Rectal smooth muscle tissue (tissue), 1 donor: ENCODE data around the gene DCAF12.
"Not testable (repeated sequence)": the region's sequence is repeated elsewhere in the genome, so short reads cannot be mapped to it uniquely, and the experiment has no call there.

Experiments used
- H3K27ac ChIP-seq: one replicate; pipeline ENCODE4 v1.7.0; 2013; ENCODE audit warnings: low read depth, low read length, inconsistent platforms
- H3K27me3 ChIP-seq: one replicate; pipeline ENCODE4 v1.7.0; 2013; ENCODE audit warnings: low read length; ENCODE audit not compliant: control insufficient read depth, insufficient read depth
- H3K36me3 ChIP-seq: one replicate; pipeline ENCODE4 v1.7.0; 2013; ENCODE audit warnings: low read length; ENCODE audit not compliant: control insufficient read depth, insufficient read depth
- H3K4me1 ChIP-seq: one replicate; pipeline ENCODE4 v1.7.0; 2013; ENCODE audit warnings: low read length; ENCODE audit not compliant: control insufficient read depth, insufficient read depth
- H3K4me3 ChIP-seq: one replicate; pipeline ENCODE4 v1.7.0; 2013; ENCODE audit warnings: low read length
- H3K9ac ChIP-seq: one replicate; pipeline ENCODE4 v1.7.0; 2013; ENCODE audit warnings: low read length

DCAF12 gene

GRCh38 chr9:34047864-34048726 is 78.4 kb downstream of the DCAF12 start:
- H3K9ac ChIP-seq = peak overlapping the region; percentile 26
- peaks cover 10% of the 10 kb centered on the region for H3K4me1 ChIP-seq
- H3K27me3 ChIP-seq = no peaks in the 10 kb centered on the region
- H3K36me3 ChIP-seq = no peaks in the 10 kb centered on the region
- peak overlapping the region; percentile 78 for H3K4me3 ChIP-seq
- peak overlapping the region; percentile 95 for H3K27ac ChIP-seq

- H3K27ac ChIP-seq = no peak overlapping the region
- H3K36me3 ChIP-seq = no peaks in the 10 kb centered on the region
- H3K9ac ChIP-seq = no peak overlapping the region
- peaks cover 10% of the 10 kb centered on the region for H3K4me1 ChIP-seq
- H3K4me3 ChIP-seq = peak overlapping the region; percentile 42
- no peaks in the 10 kb centered on the region for H3K27me3 ChIP-seq
Measured at GRCh38 chr9:34046784-34047379, 79.6 kb downstream of the DCAF12 start.

- no peak overlapping the region for H3K9ac ChIP-seq
- no peaks in the 10 kb centered on the region for H3K36me3 ChIP-seq
- no peak overlapping the region for H3K27ac ChIP-seq
- H3K4me1 ChIP-seq = peaks cover 10% of the 10 kb centered on the region
- no peaks in the 10 kb centered on the region for H3K27me3 ChIP-seq
- H3K4me3 ChIP-seq = no peak overlapping the region
Measured at GRCh38 chr9:34045903-34046302, 80.6 kb downstream of the DCAF12 start.

- H3K36me3 ChIP-seq = not testable (repeated sequence)
Measured at GRCh38 chr9:34042074-34042473, 84.4 kb downstream of the DCAF12 start.

GRCh38 chr9:34038851-34039250 is 87.6 kb downstream of the DCAF12 start:
- H3K27me3 ChIP-seq, H3K9ac ChIP-seq, H3K4me3 ChIP-seq, H3K36me3 ChIP-seq, H3K4me1 ChIP-seq, H3K27ac ChIP-seq: not testable (repeated sequence)

More at GRCh38 chr9:34042074-34042473, 84.4 kb downstream of the DCAF12 start:
- H3K9ac ChIP-seq, H3K4me1 ChIP-seq, H3K27ac ChIP-seq, H3K4me3 ChIP-seq, H3K27me3 ChIP-seq: not testable (repeated sequence)

- H3K36me3 ChIP-seq = no peaks in the 10 kb centered on the region
- H3K4me1 ChIP-seq = no peaks in the 10 kb centered on the region
- H3K27ac ChIP-seq = no peak overlapping the region
- H3K4me3 ChIP-seq = no peak overlapping the region
- H3K9ac ChIP-seq = no peak overlapping the region
- H3K27me3 ChIP-seq = no peaks in the 10 kb centered on the region
Measured at GRCh38 chr9:34037626-34038025, 88.9 kb downstream of the DCAF12 start.

- H3K4me3 ChIP-seq = no peak overlapping the region
- no peak overlapping the region for H3K27ac ChIP-seq
- no peak overlapping the region for H3K9ac ChIP-seq
- H3K36me3 ChIP-seq = no peaks in the 10 kb centered on the region
- H3K27me3 ChIP-seq = no peaks in the 10 kb centered on the region
- no peaks in the 10 kb centered on the region for H3K4me1 ChIP-seq
Measured at GRCh38 chr9:34036625-34037024, 89.9 kb downstream of the DCAF12 start.
